Peyer's patch (tissue), 4 donors: ENCODE measurements around the gene OR2AT4. TPM values are rescaled to one million over a fixed set of nuclear protein-coding genes. Genes with fewer than 3 reads are reported as not detected.

Experiments
- DNase-seq, 3 donors: peaks; one replicate each; pipeline ENCODE4 v3.0.0-alpha.2; 2017 to 2019
- H3K27ac ChIP-seq, 4 donors: fragments of 200-600 bp; sonication (generic); one replicate each; pipeline ENCODE4 v1.5.1; 2016 to 2019
- H3K27me3 ChIP-seq, 2 donors: fragments of 200-600 bp; sonication (generic); one replicate each; pipeline ENCODE4 v1.5.1; 2019
- H3K36me3 ChIP-seq, 3 donors: fragments of 200-600 bp; sonication (generic); one replicate each; pipeline ENCODE4 v1.5.1; 2016 to 2019
- H3K4me1 ChIP-seq, 4 donors: fragments of 200-600 bp; sonication (generic); one replicate each; pipeline ENCODE4 v1.5.1; 2016 to 2019
- H3K4me3 ChIP-seq, 4 donors: fragments of 200-600 bp; sonication (generic); 1 replicate in 3 of 4; 2 replicates in 1 of 4; pipeline ENCODE4 v1.5.1; 2016 to 2019; ENCODE audit warnings: mild to moderate bottlenecking in 1 of 4
- H3K9me3 ChIP-seq, 4 donors: fragments of 200-600 bp; sonication (generic); one replicate each; pipeline ENCODE4 v1.5.1; 2016 to 2019; ENCODE audit warnings: mild to moderate bottlenecking in 1 of 4
- POLR2A ChIP-seq, 2 donors: fragments of 450-650 bp; IDR thresholded peaks; one replicate each; pipeline ENCODE4 v1.5.1; 2017; ENCODE audit warnings: antibody characterized with exemption in 2 of 2, mild to moderate bottlenecking in 2 of 2, moderate library complexity in 2 of 2
- total RNA-seq, 4 donors: library from RNA; depleted of rRNA; stranded (reverse); fragments of >200 nt; gene quantifications; one replicate each; pipeline ENCODE4 v1.1.0, GENCODE V29; 2016
- TF ChIP-seq, protein P1 (sequence below), 6 experiments: fragments of 450-650 bp in 4 of 6; fragments of 200-600 bp in 2 of 6; sonication (generic) in 1 of 6; IDR thresholded peaks; one replicate each; pipeline ENCODE4 v1.5.1; 2017 to 2019; ENCODE audit warnings: antibody characterized with exemption in 6 of 6, mild to moderate bottlenecking in 3 of 6, moderate library complexity in 1 of 6

OR2AT4 gene
- not detected for total RNA-seq

DNA sequence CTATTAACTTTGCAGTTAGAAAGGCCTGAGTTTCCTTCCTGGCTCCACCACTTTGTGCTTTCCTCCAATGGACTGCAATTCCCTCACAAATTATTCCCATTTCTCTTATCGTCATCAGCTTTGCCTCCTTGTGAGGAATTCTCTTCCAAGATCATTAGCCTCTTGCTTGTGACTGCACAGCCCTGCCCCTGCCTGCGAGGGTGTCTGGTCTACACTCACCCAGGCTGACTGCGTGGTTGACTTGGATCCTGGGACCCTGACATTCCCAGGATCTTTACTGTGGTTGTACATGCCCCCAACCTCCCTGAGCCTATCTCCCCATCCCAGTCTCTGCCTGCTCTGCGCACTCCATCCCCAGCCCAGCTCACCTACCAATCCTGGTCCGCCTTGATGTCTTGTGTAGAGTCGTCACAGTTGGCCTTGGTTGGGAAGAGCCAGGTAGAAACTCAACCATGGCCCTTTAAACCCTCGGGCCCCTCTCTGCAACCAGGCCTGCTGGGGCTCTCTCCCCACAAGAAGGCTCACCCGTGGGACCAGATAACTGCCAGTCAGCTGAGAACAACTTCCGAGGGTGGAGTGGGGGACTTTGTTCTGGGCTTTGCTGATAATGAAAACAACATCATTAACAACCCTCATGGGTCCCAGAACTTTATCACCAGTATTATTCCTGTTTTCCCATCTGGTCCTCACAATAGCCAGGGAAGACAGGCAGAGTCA is at the start of gene OR2AT4:
TSS of gene OR2AT4 (minus strand) at position 421 of the 717 bp plus-strand sequence.
- no peaks in the 10 kb centered on the region for H3K36me3 ChIP-seq
- no peak for TF ChIP-seq POLR2A (IDR thresholded peaks at IDR 0.05)
- TF ChIP-seq, protein P1, sequence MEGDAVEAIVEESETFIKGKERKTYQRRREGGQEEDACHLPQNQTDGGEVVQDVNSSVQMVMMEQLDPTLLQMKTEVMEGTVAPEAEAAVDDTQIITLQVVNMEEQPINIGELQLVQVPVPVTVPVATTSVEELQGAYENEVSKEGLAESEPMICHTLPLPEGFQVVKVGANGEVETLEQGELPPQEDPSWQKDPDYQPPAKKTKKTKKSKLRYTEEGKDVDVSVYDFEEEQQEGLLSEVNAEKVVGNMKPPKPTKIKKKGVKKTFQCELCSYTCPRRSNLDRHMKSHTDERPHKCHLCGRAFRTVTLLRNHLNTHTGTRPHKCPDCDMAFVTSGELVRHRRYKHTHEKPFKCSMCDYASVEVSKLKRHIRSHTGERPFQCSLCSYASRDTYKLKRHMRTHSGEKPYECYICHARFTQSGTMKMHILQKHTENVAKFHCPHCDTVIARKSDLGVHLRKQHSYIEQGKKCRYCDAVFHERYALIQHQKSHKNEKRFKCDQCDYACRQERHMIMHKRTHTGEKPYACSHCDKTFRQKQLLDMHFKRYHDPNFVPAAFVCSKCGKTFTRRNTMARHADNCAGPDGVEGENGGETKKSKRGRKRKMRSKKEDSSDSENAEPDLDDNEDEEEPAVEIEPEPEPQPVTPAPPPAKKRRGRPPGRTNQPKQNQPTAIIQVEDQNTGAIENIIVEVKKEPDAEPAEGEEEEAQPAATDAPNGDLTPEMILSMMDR (IDR thresholded peaks at IDR 0.05): no peak
- no peak for DNase-seq
- H3K27ac ChIP-seq: no peak within 1 kb of the TSS
- no peaks in the 10 kb centered on the region for H3K27me3 ChIP-seq
- no peaks in the 10 kb centered on the region for H3K9me3 ChIP-seq
- H3K4me1 ChIP-seq: no peaks in the 10 kb centered on the region
- H3K4me3 ChIP-seq: no peak within 1 kb of the TSS

DNA sequence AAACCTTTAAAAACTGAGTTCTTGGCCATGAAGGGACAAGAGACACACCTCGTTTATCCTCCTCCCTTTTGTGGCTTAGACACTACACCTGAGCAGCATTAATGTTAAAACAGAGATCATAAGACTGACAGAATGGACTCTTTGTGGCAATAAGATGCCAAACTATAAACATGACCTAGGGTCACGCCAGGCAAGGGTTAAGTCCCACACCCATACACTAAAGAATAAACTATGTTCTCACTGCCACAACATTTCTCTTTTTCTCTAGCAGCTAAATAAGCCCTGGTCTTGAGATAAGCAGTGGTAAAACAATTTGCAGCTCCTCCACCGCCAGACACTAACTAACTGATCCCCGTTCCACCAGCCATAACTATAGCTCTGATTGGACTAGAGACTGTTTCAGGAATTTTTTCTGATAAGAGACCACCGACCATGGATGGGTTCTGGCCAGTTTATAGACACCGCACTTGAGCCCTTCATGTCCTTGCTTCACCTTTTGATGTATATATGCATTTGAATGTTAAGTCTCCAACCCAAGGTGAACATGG is 49.4 kb upstream of the OR2AT4 start:
- peak overlapping the region in 1 of 4 donors; percentile 20 for H3K27ac ChIP-seq

DNA sequence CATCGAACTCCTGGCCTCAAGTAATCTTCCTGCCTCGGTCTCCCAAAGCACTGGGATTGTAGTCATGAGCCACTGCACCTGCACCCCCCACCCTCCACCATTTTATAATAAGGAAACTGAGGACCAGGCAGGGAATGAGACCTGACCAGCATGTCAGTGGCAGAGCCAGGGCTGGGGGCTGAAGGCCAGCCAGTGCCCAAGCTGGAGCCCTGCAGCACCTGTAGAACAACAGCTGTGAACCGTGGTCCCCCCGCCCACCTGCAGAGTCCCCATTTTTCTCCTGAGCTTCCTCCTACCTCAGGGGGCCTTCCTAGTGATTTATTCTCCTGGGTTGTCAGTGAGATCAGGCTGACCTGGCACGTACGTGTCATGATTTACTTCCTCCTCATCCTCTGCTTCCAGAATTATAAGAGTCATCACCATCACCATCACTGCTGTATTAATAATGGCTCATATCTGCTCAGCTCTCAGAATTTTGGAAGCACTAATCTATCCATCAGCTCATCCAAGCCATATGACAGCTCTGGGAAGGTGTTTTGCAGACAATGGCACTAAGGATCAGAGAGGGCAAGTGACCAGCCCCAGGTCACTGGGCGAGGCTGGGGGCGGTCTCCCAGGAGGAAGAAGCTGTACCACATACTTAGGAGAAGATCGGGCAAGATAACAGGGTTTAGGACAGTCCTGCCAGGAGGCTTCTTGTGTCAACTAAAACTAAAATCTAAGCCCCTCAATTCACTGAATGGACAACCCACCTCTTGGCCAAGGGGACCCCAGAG is 48.7 kb upstream of the OR2AT4 start:
- no peak for DNase-seq
- no peaks in the 10 kb centered on the region for H3K9me3 ChIP-seq
- no peaks in the 10 kb centered on the region for H3K27me3 ChIP-seq
- no peak for TF ChIP-seq POLR2A (IDR thresholded peaks at IDR 0.05)
- TF ChIP-seq, protein P1 (IDR thresholded peaks at IDR 0.05): no peak
- H3K4me1 ChIP-seq: peaks cover 0 to 63% (median 5%) of the 10 kb centered on the region in 4 donors
- no peak overlapping the region for H3K27ac ChIP-seq
- no peak overlapping the region for H3K4me3 ChIP-seq
- H3K36me3 ChIP-seq: no peaks in the 10 kb centered on the region

More for the DNA sequence above, 49.4 kb upstream of the OR2AT4 start:
- TF ChIP-seq, protein P1 (IDR thresholded peaks at IDR 0.05): peak in 1 of 6 experiments; percentile 5
- TF ChIP-seq POLR2A (IDR thresholded peaks at IDR 0.05): no peak
- no peaks in the 10 kb centered on the region for H3K27me3 ChIP-seq
- H3K4me1 ChIP-seq: peaks cover 0 to 69% (median 5%) of the 10 kb centered on the region in 4 donors
- H3K36me3 ChIP-seq: no peaks in the 10 kb centered on the region
- no peak overlapping the region for H3K4me3 ChIP-seq
- DNase-seq: no peak
- no peaks in the 10 kb centered on the region for H3K9me3 ChIP-seq

DNA sequence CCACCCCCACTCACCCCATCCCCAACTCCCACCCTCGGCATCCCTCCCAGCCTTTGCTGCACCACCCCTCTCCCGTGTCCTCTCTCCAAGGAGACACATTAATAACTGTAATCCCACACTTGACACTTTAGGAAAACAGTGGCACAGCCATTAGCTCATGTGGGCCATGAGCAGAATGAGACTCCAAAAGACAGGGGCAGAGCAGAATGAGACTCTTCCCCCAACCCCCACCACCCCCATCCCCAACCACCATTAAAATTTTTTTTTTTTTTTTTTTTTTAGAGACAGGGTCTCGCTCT is 48.0 kb upstream of the OR2AT4 start:
- Histone ChIP-seq H3K27me3 (no peaks in the 10 kb centered on the region), H3K36me3 (no peaks in the 10 kb centered on the region), H3K4me3 (no peak overlapping the region), H3K9me3 (no peaks in the 10 kb centered on the region), H3K4me1 (peaks cover 0 to 56% (median 5%) of the 10 kb centered on the region in 4 donors), H3K27ac (no peak overlapping the region)
- DNase-seq: no peak
- TF ChIP-seq, protein P1 (IDR thresholded peaks at IDR 0.05): no peak
- TF ChIP-seq POLR2A (IDR thresholded peaks at IDR 0.05): no peak

DNA sequence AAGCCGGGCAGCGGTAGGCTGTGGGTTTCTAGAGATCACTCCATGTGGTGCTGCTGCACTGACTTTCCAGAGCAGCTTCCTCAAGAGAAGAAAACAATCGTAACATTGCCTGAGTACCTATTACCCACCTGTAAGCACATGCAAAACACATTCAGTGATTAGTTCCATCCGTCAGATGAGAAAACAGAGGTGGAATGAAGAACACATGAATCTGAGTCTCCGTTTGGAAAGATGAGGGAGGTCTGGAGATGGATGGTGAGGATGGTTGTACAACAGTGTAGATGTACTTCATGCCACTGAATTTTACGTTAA is 46.7 kb upstream of the OR2AT4 start:
- Histone ChIP-seq H3K36me3 (no peaks in the 10 kb centered on the region), H3K4me1 (peaks cover 0 to 50% (median 5%) of the 10 kb centered on the region in 4 donors), H3K27ac (peak overlapping the region in 3 of 4 donors; percentile 4 to 48 (median 46)), H3K4me3 (no peak overlapping the region), H3K27me3 (no peaks in the 10 kb centered on the region), H3K9me3 (no peaks in the 10 kb centered on the region)
- TF ChIP-seq, protein P1 (IDR thresholded peaks at IDR 0.05): no peak
- no peak for TF ChIP-seq POLR2A (IDR thresholded peaks at IDR 0.05)
- no peak for DNase-seq
